ENCODE measurements around the gene C1orf105. TPM values are rescaled to one million over a fixed set of nuclear protein-coding genes. Genes with fewer than 3 reads are reported as not detected.

Gene C1orf105
- total and polyA plus RNA-seq, 2 of the 13 experiments (the other 11 are each of a cell fraction or from before 2014, with no cell fraction given): 0.15 to 0.45 TPM

GRCh38 chr1:172497230-172497629 lies 76.7 kb downstream of the C1orf105 start:
- H3K36me3 ChIP-seq (replicated peaks in 1 of 2; ENCODE audit: control insufficient read depth in 1 of 2, insufficient read depth in 2 of 2, low read length in 2 of 2): no peaks in the 10 kb centered on the region
- no peaks in the 10 kb centered on the region for H3K79me2 ChIP-seq (ENCODE audit: insufficient read depth, low read length)
- no peaks in the 10 kb centered on the region for H4K20me1 ChIP-seq (ENCODE audit: insufficient read depth, low read length)
- H3K9ac ChIP-seq (ENCODE audit: insufficient read depth, low read depth, low read length): no peak overlapping the region
- ATAC-seq (peak; percentile 56), DNase-seq (ENCODE audit: low spot score) (peak; percentile 52), FAIRE-seq (no peak)
- H3K4me3 ChIP-seq (replicated peaks in 1 of 3; ENCODE audit: insufficient read depth in 1 of 3, low read depth in 2 of 3, low read length in 3 of 3): peak overlapping the region in 2 of 3 experiments; percentile 8 to 27; a peak in 1 of 6 replicates
- TF ChIP-seq CENPT (CRISPR knock-in tag; IDR thresholded peaks at IDR 0.05; ENCODE audit: low read depth): no peak
- TF ChIP-seq TEAD3 (CRISPR knock-in tag; optimal IDR thresholded peaks at IDR 0.05; ENCODE audit: borderline replicate concordance): peak; percentile 83
- H3K27me3 ChIP-seq (ENCODE audit: control insufficient read depth in 1 of 2, insufficient read depth in 2 of 2, low read length in 2 of 2): no peaks in the 10 kb centered on the region
- CTCF ChIA-PET (ENCODE audit: low intra/inter-chr PET ratio, low total read pairs): no interaction called here
- 2% methylated on average over 5 of the region's 5 CpGs for WGBS (ENCODE audit: low lambda C conversion rate)
- H3K27ac ChIP-seq (ENCODE audit: extremely low read length, insufficient read depth, low read length): no peak overlapping the region
- peak overlapping the region; percentile 65 for H3K4me2 ChIP-seq (ENCODE audit: low read depth, low read length)
- peaks cover 77% of the 10 kb centered on the region for H3K4me1 ChIP-seq (ENCODE audit: insufficient read depth, low read length)
- intact Hi-C loops (cut with micrococcal nuclease; ENCODE audit: unreplicated experiment) (no loop called here), in situ Hi-C loops (cut with HindIII; ENCODE audit: extremely low pct_ligation_motif_present, low pct_unique_long_range_greater_than_20kb) (no loop called here)
- POLR2A ChIA-PET: interaction anchor here (1.1 to 2.3 kb wide), 4 partner anchors 13 to 47 kb away, joined by 5 to 13 read pairs (median 5); partner anchors contain the start of gene SUCO
- no peaks in the 10 kb centered on the region for H3K9me3 ChIP-seq (ENCODE audit: low read length)
- peak overlapping the region; percentile 37 for H2AFZ ChIP-seq (ENCODE audit: low read length)
- no TSS peak for BruUV-seq (replicated peaks)

- DNase-seq (ENCODE audit: low spot score) (no peak), FAIRE-seq (no peak), ATAC-seq (no peak)
- 92% methylated on average over 2 of the region's 2 CpGs for WGBS (ENCODE audit: low lambda C conversion rate)
- Histone ChIP-seq H3K9me3 (ENCODE audit: low read length) (no peaks in the 10 kb centered on the region), H3K4me1 (ENCODE audit: insufficient read depth, low read length) (peaks cover 71% of the 10 kb centered on the region), H3K9ac (ENCODE audit: insufficient read depth, low read depth, low read length) (no peak overlapping the region), H4K20me1 (ENCODE audit: insufficient read depth, low read length) (no peaks in the 10 kb centered on the region), H3K79me2 (ENCODE audit: insufficient read depth, low read length) (no peaks in the 10 kb centered on the region), H3K27me3 (ENCODE audit: control insufficient read depth in 1 of 2, insufficient read depth in 2 of 2, low read length in 2 of 2) (no peaks in the 10 kb centered on the region), H3K27ac (ENCODE audit: extremely low read length, insufficient read depth, low read length) (no peak overlapping the region), H2AFZ (ENCODE audit: low read length) (no peak overlapping the region), H3K4me2 (ENCODE audit: low read depth, low read length) (no peak overlapping the region), H3K36me3 (replicated peaks in 1 of 2; ENCODE audit: control insufficient read depth in 1 of 2, insufficient read depth in 2 of 2, low read length in 2 of 2) (no peaks in the 10 kb centered on the region), H3K4me3 (replicated peaks in 1 of 3; ENCODE audit: insufficient read depth in 1 of 3, low read depth in 2 of 3, low read length in 3 of 3) (no peak overlapping the region)
- in situ Hi-C loops (cut with HindIII; ENCODE audit: extremely low pct_ligation_motif_present, low pct_unique_long_range_greater_than_20kb): no loop called here
- intact Hi-C loops (cut with micrococcal nuclease; ENCODE audit: unreplicated experiment): loop anchor here (1.0 to 2.0 kb wide), 2 partner anchors 34 to 49 kb away; partner anchors contain the start of gene SUCO
- CTCF ChIA-PET (ENCODE audit: low intra/inter-chr PET ratio, low total read pairs): interaction anchor here (1.6 kb wide), 1 partner anchor 49 kb away, joined by 4 read pairs; no protein-coding TSS in a partner anchor
- no TSS peak for BruUV-seq (replicated peaks)
- POLR2A ChIA-PET: interaction anchor here (1.9 to 3.7 kb wide), 3 partner anchors 31 to 49 kb away, joined by 19 to 39 read pairs (median 21); partner anchors contain the start of gene SUCO
- no peak for TF ChIP-seq DR1 (CRISPR knock-in tag; IDR thresholded peaks at IDR 0.05)
- no peak for TF ChIP-seq ZNF343 (CRISPR knock-in tag; IDR thresholded peaks at IDR 0.05)
- no peak for TF ChIP-seq ZFP36L1 (CRISPR knock-in tag; IDR thresholded peaks at IDR 0.05)
- TF ChIP-seq THRA (CRISPR knock-in tag; IDR thresholded peaks at IDR 0.05; ENCODE audit: borderline replicate concordance): no peak
- TF ChIP-seq CEBPG (CRISPR knock-in tag; IDR thresholded peaks at IDR 0.05): no peak
- TF ChIP-seq DMTF1 (CRISPR knock-in tag; IDR thresholded peaks at IDR 0.05): no peak
- no peak for TF ChIP-seq CSRNP1 (CRISPR knock-in tag; IDR thresholded peaks at IDR 0.05)
- TF ChIP-seq ZNF839 (CRISPR knock-in tag; IDR thresholded peaks at IDR 0.05; ENCODE audit: borderline replicate concordance): no peak
- no peak for TF ChIP-seq HNF4A (CRISPR knock-in tag; IDR thresholded peaks at IDR 0.05)
- no peak for TF ChIP-seq ATF3 (CRISPR knock-in tag; IDR thresholded peaks at IDR 0.05)
- no peak for TF ChIP-seq ZNF724P (CRISPR knock-in tag; IDR thresholded peaks at IDR 0.05; ENCODE audit: borderline replicate concordance)
Observed at GRCh38 chr1:172498857-172499256, 78.4 kb downstream of the C1orf105 start.

Data from HepG2 (cell line).